ENCODE results near the gene GSN.

- no peak for TF ChIP-seq CTCF (CRISPR knock-in tag; IDR thresholded peaks at IDR 0.05)
- no peak for TF ChIP-seq POLR2AphosphoS5 (IDR thresholded peaks at IDR 0.05; ENCODE audit: low read depth, low read length)
- TF ChIP-seq, protein P1, sequence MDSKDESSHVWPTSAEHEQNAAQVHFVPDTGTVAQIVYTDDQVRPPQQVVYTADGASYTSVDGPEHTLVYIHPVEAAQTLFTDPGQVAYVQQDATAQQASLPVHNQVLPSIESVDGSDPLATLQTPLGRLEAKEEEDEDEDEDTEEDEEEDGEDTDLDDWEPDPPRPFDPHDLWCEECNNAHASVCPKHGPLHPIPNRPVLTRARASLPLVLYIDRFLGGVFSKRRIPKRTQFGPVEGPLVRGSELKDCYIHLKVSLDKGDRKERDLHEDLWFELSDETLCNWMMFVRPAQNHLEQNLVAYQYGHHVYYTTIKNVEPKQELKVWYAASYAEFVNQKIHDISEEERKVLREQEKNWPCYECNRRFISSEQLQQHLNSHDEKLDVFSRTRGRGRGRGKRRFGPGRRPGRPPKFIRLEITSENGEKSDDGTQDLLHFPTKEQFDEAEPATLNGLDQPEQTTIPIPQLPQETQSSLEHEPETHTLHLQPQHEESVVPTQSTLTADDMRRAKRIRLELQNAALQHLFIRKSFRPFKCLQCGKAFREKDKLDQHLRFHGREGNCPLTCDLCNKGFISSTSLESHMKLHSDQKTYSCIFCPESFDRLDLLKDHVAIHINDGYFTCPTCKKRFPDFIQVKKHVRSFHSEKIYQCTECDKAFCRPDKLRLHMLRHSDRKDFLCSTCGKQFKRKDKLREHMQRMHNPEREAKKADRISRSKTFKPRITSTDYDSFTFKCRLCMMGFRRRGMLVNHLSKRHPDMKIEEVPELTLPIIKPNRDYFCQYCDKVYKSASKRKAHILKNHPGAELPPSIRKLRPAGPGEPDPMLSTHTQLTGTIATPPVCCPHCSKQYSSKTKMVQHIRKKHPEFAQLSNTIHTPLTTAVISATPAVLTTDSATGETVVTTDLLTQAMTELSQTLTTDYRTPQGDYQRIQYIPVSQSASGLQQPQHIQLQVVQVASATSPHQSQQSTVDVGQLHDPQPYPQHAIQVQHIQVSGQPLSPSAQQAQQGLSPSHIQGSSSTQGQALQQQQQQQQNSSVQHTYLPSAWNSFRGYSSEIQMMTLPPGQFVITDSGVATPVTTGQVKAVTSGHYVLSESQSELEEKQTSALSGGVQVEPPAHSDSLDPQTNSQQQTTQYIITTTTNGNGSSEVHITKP (CRISPR knock-in tag; IDR thresholded peaks at IDR 0.05; ENCODE audit: low read depth) = no peak
- no peak for TF ChIP-seq ZFP36L2 (CRISPR knock-in tag; IDR thresholded peaks at IDR 0.05)
- no peak for TF ChIP-seq NFIC (IDR thresholded peaks at IDR 0.05; ENCODE audit: low read length)
- no peak for TF ChIP-seq EHMT2 (IDR thresholded peaks at IDR 0.05; ENCODE audit: borderline replicate concordance, low read depth, low read length)
- no peak for TF ChIP-seq MEF2D (CRISPR knock-in tag; IDR thresholded peaks at IDR 0.05)
- TF ChIP-seq SMAD3 (CRISPR knock-in tag; IDR thresholded peaks at IDR 0.05) = no peak
- no peak for TF ChIP-seq HNRNPUL1 (IDR thresholded peaks at IDR 0.05; ENCODE audit: low read depth, low read length)
- TF ChIP-seq, protein P2, sequence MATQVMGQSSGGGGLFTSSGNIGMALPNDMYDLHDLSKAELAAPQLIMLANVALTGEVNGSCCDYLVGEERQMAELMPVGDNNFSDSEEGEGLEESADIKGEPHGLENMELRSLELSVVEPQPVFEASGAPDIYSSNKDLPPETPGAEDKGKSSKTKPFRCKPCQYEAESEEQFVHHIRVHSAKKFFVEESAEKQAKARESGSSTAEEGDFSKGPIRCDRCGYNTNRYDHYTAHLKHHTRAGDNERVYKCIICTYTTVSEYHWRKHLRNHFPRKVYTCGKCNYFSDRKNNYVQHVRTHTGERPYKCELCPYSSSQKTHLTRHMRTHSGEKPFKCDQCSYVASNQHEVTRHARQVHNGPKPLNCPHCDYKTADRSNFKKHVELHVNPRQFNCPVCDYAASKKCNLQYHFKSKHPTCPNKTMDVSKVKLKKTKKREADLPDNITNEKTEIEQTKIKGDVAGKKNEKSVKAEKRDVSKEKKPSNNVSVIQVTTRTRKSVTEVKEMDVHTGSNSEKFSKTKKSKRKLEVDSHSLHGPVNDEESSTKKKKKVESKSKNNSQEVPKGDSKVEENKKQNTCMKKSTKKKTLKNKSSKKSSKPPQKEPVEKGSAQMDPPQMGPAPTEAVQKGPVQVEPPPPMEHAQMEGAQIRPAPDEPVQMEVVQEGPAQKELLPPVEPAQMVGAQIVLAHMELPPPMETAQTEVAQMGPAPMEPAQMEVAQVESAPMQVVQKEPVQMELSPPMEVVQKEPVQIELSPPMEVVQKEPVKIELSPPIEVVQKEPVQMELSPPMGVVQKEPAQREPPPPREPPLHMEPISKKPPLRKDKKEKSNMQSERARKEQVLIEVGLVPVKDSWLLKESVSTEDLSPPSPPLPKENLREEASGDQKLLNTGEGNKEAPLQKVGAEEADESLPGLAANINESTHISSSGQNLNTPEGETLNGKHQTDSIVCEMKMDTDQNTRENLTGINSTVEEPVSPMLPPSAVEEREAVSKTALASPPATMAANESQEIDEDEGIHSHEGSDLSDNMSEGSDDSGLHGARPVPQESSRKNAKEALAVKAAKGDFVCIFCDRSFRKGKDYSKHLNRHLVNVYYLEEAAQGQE (IDR thresholded peaks at IDR 0.05; ENCODE audit: borderline replicate concordance in 1 of 2, low read depth in 1 of 2, low read length in 2 of 2) = no peak
- no peak for TF ChIP-seq SRF (IDR thresholded peaks at IDR 0.05; ENCODE audit: low read depth, low read length)
- TF ChIP-seq MTA3 (CRISPR knock-in tag; IDR thresholded peaks at IDR 0.05) = no peak
- no peak for TF ChIP-seq NONO (IDR thresholded peaks at IDR 0.05)
- no peak for TF ChIP-seq NONO (CRISPR knock-in tag; conservative IDR thresholded peaks at IDR 0.05)
- no peak for TF ChIP-seq KDM5B (CRISPR knock-in tag; IDR thresholded peaks at IDR 0.05; ENCODE audit: borderline replicate concordance)
These were observed 8.1 kb downstream of the GSN start for GRCh38 chr9:121275781-121276658.

Measured in HepG2 (cell line).